GM21576 (cell line): ENCODE results near the gene ABCC4.

Experiments
- ATAC-seq: cut with Tn5 transposase; IDR thresholded peaks from one replicate; pipeline ENCODE4 v1.9.1; 2021; ENCODE audit warnings: mild to moderate bottlenecking, moderate library complexity; ENCODE audit not compliant: unreplicated experiment

ABCC4 gene

GRCh38 chr13:95118541-95119324 is 182.5 kb downstream of the ABCC4 start:
- no peak for ATAC-seq

- ATAC-seq = no peak
Observed at GRCh38 chr13:95117092-95117491, 184.2 kb downstream of the ABCC4 start.

GRCh38 chr13:95115525-95115924 is 185.7 kb downstream of the ABCC4 start:
- ATAC-seq = no peak

GRCh38 chr13:95113601-95114000 is 187.7 kb downstream of the ABCC4 start:
- no peak for ATAC-seq

- ATAC-seq = no peak
Observed at GRCh38 chr13:95112883-95113282, 188.4 kb downstream of the ABCC4 start.

GRCh38 chr13:95111608-95112007 is 189.6 kb downstream of the ABCC4 start:
- ATAC-seq = no peak

- ATAC-seq = no peak
Observed at GRCh38 chr13:95106562-95106961, 194.7 kb downstream of the ABCC4 start.

GRCh38 chr13:95100525-95101433 is 200.5 kb downstream of the ABCC4 start:
- no peak for ATAC-seq

GRCh38 chr13:95099541-95099940 is 201.7 kb downstream of the ABCC4 start:
- no peak for ATAC-seq

GRCh38 chr13:95098916-95099315 is 202.3 kb downstream of the ABCC4 start:
- ATAC-seq = no peak

GRCh38 chr13:95091755-95092154 is 209.5 kb downstream of the ABCC4 start:
- no peak for ATAC-seq

GRCh38 chr13:95087746-95088305 is 213.4 kb downstream of the ABCC4 start:
- ATAC-seq = no peak

GRCh38 chr13:95086761-95087160 is 214.5 kb downstream of the ABCC4 start:
- ATAC-seq = no peak

- no peak for ATAC-seq
Observed at GRCh38 chr13:95083758-95084157, 217.5 kb downstream of the ABCC4 start.

- no peak for ATAC-seq
Observed at GRCh38 chr13:95083066-95083465, 218.2 kb downstream of the ABCC4 start.

GRCh38 chr13:95075506-95075905 is 225.7 kb downstream of the ABCC4 start:
- ATAC-seq = no peak

GRCh38 chr13:95074820-95075219 is 226.4 kb downstream of the ABCC4 start:
- ATAC-seq = no peak

GRCh38 chr13:95073747-95074311 is 227.4 kb downstream of the ABCC4 start:
- ATAC-seq = no peak

- ATAC-seq = no peak
Observed at GRCh38 chr13:95067303-95067702, 233.9 kb downstream of the ABCC4 start.

GRCh38 chr13:95060014-95060519 is 241.2 kb downstream of the ABCC4 start:
- no peak for ATAC-seq

- ATAC-seq = no peak
Observed at GRCh38 chr13:95059306-95059705, 241.9 kb downstream of the ABCC4 start.
